HG03558 (cell line): Measurements from ENCODE around the gene LARGE1.

ENCODE experiments used
- ATAC-seq: cut with Tn5 transposase; IDR thresholded peaks from one replicate; pipeline ENCODE4 v1.9.1; 2021; ENCODE audit warnings: moderate number of reproducible peaks; ENCODE audit not compliant: unreplicated experiment; ENCODE audit errors: extremely low read depth

The LARGE1 gene

GRCh38 chr22:33914699-33915098 is 5.6 kb downstream of the LARGE1 start:
- no peak for ATAC-seq

- no peak for ATAC-seq
Measured at GRCh38 chr22:33914131-33914530, 6.1 kb downstream of the LARGE1 start.

DNA sequence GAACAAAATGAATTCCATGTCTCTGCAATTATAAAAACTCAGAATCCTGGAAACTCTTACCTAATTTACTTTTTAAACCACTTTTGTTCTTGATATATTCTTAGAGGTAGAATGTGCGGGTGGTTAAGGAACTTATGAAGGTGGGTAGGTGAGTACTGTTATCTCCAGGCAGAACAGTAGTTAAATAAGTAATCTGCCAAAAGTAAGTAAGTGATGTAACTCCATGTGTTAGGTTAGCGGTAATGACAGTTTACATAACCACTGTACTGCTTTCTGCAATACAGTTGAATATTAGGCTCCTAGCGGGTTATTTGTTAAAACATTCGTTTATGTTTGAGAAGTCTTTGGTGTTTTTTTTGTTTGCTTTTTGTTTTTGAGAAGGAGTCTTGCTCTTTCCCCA is 7.1 kb downstream of the LARGE1 start:
- no peak for ATAC-seq

DNA sequence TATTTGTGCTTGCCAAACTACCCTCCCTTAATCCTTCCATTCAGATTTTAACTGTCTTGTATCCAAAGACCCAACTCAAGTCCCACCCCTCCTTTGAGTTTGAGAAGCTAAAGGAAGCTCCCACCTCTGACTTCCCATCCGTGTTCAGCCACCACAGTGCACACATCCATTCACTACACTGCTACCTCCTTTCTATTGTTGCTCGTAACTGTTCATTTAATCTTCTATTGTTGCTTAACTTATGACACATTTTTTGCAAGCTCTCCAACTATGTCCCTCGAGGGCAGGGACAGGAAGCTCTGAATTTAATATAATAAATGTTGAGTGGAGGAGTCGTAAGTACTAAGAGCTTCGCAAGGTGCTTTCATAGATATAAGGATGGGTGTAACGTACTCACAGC is 10.4 kb downstream of the LARGE1 start:
- ATAC-seq: no peak

DNA sequence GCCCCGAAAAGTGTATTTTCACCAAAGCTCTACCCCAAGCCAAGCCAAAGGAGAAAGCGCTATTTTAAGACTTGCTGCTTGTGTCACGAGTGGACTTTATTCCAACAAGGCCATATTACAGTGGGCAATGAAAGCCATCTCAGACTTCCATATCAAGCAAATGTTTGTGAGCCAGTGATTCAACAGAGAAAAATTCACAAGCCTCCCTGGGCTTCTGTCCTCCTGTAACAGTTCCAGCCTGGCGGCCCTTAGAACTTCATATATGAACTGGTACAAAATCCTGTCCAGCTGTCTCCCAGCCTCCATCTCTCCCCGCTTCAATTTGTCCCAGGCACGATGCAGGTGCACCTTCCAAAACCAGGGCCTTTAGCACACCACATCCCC is 11.2 kb downstream of the LARGE1 start:
- no peak for ATAC-seq

GRCh38 chr22:33908171-33909074 is 11.9 kb downstream of the LARGE1 start:
- no peak for ATAC-seq

GRCh38 chr22:33906954-33907353 is 13.3 kb downstream of the LARGE1 start:
- no peak for ATAC-seq

DNA sequence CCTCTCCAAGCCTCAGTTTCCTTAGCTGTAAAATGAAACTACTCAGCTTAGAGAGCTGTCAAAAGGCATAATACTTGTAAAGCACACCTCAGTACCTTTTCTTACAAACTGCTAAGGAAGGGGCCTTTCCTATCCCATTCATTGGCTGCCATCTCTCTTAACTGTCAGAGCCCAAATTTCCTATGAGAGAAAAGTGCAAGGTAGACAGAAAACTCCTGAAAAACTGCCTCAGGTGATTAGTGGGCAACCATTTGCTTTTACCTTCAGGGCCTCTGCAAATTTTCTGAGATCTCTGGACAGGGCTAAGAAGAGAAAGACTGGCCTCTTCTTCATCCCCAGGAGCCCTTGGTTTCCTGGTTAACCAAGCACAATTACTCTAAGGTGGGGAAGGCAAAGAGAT is 13.8 kb downstream of the LARGE1 start:
- no peak for ATAC-seq

GRCh38 chr22:33903012-33903411 is 17.3 kb downstream of the LARGE1 start:
- no peak for ATAC-seq

GRCh38 chr22:33902073-33902472 is 18.2 kb downstream of the LARGE1 start:
- ATAC-seq: no peak

- no peak for ATAC-seq
Measured at GRCh38 chr22:33898121-33898520, 22.2 kb downstream of the LARGE1 start.

- ATAC-seq: no peak
Measured at GRCh38 chr22:33897448-33897835, 22.8 kb downstream of the LARGE1 start.

GRCh38 chr22:33896575-33897447 is 23.5 kb downstream of the LARGE1 start:
- ATAC-seq: no peak

DNA sequence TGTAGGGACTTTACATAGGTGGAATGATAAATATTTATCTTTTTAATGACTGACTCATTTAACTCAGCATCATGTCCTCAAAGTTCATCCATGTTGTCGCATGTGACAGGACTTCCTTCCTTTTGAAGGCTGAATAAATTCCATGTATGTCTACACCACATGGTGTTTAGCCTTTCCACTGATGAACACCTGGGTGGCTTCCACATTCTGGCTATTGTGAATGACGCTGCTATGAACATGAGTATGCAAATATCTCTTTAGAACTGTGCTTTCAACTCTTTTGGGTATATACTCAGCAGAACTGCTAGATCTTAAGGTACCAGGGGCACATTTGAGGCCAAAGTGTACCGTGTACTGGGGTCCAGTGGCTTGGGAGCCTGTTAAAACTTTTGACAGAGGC is 24.1 kb downstream of the LARGE1 start:
- no peak for ATAC-seq

- no peak for ATAC-seq
Measured at GRCh38 chr22:33895444-33895843, 24.8 kb downstream of the LARGE1 start.

DNA sequence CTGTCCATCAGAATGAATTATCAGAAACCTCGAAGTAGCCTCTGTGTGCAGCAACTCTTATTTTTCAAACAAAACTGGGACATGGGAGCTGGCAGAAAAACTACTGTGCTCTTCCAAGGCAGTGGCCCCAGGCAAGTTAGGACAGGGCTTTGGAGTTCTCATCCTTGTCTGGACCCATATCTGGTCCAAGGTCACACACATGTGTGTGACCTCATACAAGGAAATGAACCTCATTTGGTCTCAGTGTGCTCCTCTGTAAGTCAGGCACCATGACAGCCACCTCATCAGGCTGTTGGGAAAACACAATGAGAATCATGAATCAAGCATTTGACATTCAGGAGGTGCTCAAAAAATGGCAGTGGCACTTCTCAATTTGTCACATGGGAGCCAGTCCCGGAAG is 25.8 kb downstream of the LARGE1 start:
- no peak for ATAC-seq

- no peak for ATAC-seq
Measured at GRCh38 chr22:33894036-33894435, 26.2 kb downstream of the LARGE1 start.

- no peak for ATAC-seq
Measured at GRCh38 chr22:33893512-33893911, 26.8 kb downstream of the LARGE1 start.

GRCh38 chr22:33891992-33892391 is 28.3 kb downstream of the LARGE1 start:
- no peak for ATAC-seq

DNA sequence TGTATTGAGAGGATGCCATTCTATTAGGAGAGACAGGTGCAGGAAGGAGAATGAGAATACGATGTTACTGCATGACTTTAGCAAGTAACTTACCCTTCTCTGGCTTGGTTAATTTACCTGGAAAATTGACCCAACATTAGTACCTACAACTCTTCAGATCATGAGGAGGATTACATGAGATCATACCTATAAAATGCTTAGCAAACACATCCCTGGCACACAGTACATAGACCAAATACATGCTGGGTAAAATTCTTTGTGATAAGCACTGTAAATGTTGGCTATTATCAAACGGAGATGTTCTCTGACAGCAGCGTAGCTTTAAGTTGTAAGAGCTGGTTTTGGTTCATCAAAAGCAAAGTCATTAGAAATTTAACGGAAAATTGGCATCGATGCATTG is 28.8 kb downstream of the LARGE1 start:
- no peak for ATAC-seq

- ATAC-seq: no peak
Measured at GRCh38 chr22:33889748-33890147, 30.5 kb downstream of the LARGE1 start.
